Smooth muscle cell (in vitro differentiated cells): ENCODE results near the gene SLC43A3. TPM values are rescaled to one million over a fixed set of nuclear protein-coding genes. Genes with fewer than 3 reads are reported as not detected.

Experiments used
- DNase-seq: peaks from one replicate; lab custom pipeline; 2025; ENCODE audit not compliant: unreplicated experiment; lab: John Stamatoyannopoulos, UW
- H2AFZ ChIP-seq: fragments of 200-600 bp; sonication (generic); 2 replicates; pipeline ENCODE4 v1.6.0; 2016; ENCODE audit warnings: antibody characterized with exemption, low read depth, mild to moderate bottlenecking
- H3F3A ChIP-seq: fragments of 200-600 bp; sonication (generic); 2 replicates; pipeline ENCODE4 v1.6.0; 2017; ENCODE audit warnings: antibody characterized with exemption, low read depth
- H3K27ac ChIP-seq: fragments of 200-600 bp; sonication (generic); 2 replicates; pipeline ENCODE4 v1.5.1; 2016; ENCODE audit warnings: low read depth, mild to moderate bottlenecking
- H3K27me3 ChIP-seq: fragments of 200-600 bp; sonication (generic); 2 replicates; pipeline ENCODE4 v1.6.1; 2016; ENCODE audit warnings: low read depth, mild to moderate bottlenecking
- H3K36me3 ChIP-seq: fragments of 200-600 bp; sonication (generic); 2 replicates; pipeline ENCODE4 v1.5.1; 2016; ENCODE audit warnings: low read depth
- H3K4me1 ChIP-seq: fragments of 200-600 bp; sonication (generic); 2 replicates; pipeline ENCODE4 v1.5.1; 2016; ENCODE audit warnings: low read depth
- H3K4me2 ChIP-seq: fragments of 200-600 bp; sonication (generic); 2 replicates; pipeline ENCODE4 v1.6.0; 2016; ENCODE audit warnings: mild to moderate bottlenecking
- H3K4me3 ChIP-seq: fragments of 200-600 bp; sonication (generic); 2 replicates; pipeline ENCODE4 v1.5.1; 2016; ENCODE audit warnings: mild to moderate bottlenecking
- H3K79me2 ChIP-seq: fragments of 200-600 bp; sonication (generic); 2 replicates; pipeline ENCODE4 v1.6.0; 2016; ENCODE audit warnings: low read depth, mild to moderate bottlenecking
- H3K9ac ChIP-seq: fragments of 200-600 bp; sonication (generic); 2 replicates; pipeline ENCODE4 v1.6.0; 2016; ENCODE audit warnings: low read depth
- H3K9me3 ChIP-seq: fragments of 200-600 bp; sonication (generic); replicated peaks from 2 replicates; pipeline ENCODE4 v1.5.1; 2016; ENCODE audit warnings: low read depth
- H4K20me1 ChIP-seq: fragments of 200-600 bp; sonication (generic); 2 replicates; pipeline ENCODE4 v1.6.0; 2016; ENCODE audit warnings: low read depth
- CTCF ChIP-seq: fragments of 200-600 bp; sonication (generic); IDR thresholded peaks from 2 replicates; pipeline ENCODE4 v1.5.1; 2017; ENCODE audit warnings: borderline replicate concordance, mild to moderate bottlenecking, antibody characterized with exemption; ENCODE audit not compliant: insufficient read depth, poor library complexity, severe bottlenecking
- WGBS: methylation state at CpG from one replicate; pipeline ENCODE4 v1.1.7; 2016; ENCODE audit warnings: low lambda C conversion rate; 5-methylcytosine and 5-hydroxymethylcytosine counted together
- polyA plus RNA-seq: library from polyadenylated mRNA; unstranded; fragments of >200 nt; fragmentation: Nextera tagmentation; extraction: Ambion mirVana; gene quantifications from 2 replicates; pipeline ENCODE4 v1.2.1, GENCODE V29; 2016
- total RNA-seq: library from RNA; depleted of rRNA; stranded (reverse); fragments of >200 nt; gene quantifications from 2 replicates; pipeline ENCODE4 v1.2.3, GENCODE V29; 2014

Gene SLC43A3
- total and polyA plus RNA-seq, 2 experiments from 2014 or later = 9.3 to 12.8 TPM

GRCh38 chr11:57460022-57460757, 33.3 kb upstream of the SLC43A3 start, which contains the start of gene RTN4RL2:
TSS of gene RTN4RL2 (plus strand) at chr11:57460528. CDS start at chr11:57460866, 338 bp downstream.
- peaks cover 91% of the 10 kb centered on the region for H3K27me3 ChIP-seq

DNA sequence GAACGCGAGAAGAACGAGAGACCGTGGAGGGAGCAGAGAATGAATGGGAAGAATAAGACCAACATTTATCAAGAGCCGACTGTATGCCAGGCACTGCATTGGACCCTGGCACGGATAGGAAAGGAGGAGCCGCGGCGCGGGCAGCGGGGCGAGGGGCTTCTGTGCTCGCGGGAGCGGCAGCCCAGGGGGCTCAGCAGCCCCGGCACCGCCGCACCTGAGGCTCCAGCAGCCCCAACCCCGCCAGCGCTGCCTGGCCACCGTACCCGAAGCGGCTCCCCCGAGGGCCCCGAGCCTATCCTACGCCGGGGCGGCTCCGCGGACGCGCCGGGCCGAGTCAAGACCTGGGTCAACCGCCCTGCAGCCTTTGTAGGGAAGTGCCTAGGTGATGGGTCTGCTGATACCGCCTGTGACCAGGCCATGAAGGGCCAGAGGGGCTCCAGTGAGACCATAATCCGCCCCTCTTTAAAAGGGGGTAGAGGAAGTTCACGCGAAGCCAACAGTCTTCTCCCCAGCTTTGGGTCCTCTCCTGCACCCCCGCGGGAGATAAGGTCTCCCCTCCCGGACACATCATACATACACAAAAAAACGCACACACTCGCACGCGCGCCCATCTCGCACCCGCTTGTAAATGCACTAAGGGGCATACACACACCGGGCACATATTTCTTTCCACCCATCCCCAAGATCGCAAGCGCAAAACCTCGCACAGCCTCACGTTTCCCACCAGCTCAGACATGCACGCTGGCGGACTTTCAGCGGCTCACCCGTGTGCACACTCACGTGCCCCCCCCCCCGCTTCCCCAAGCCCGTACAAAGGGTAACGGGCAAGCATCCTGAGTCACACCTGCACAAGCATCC, 32.5 kb upstream of the SLC43A3 start:
- no peak overlapping the region for H3K9ac ChIP-seq
- WGBS = 3% methylated on average over 61 of the region's 62 CpGs
- H3K27me3 ChIP-seq = peaks cover 95% of the 10 kb centered on the region
- no peaks in the 10 kb centered on the region for H3K9me3 ChIP-seq
- no peak overlapping the region for H3K27ac ChIP-seq
- peak overlapping the region; percentile 79 for H3K4me2 ChIP-seq
- no peak overlapping the region for H2AFZ ChIP-seq
- peaks cover 17% of the 10 kb centered on the region for H3K4me1 ChIP-seq
- no peaks in the 10 kb centered on the region for H4K20me1 ChIP-seq
- H3K4me3 ChIP-seq = peak overlapping the region; percentile 40
- no peaks in the 10 kb centered on the region for H3K79me2 ChIP-seq
- H3F3A ChIP-seq = no peaks in the 10 kb centered on the region
- DNase-seq = no peak
- TF ChIP-seq CTCF = no peak
- H3K36me3 ChIP-seq = no peaks in the 10 kb centered on the region

More at GRCh38 chr11:57460022-57460757, 33.3 kb upstream of the SLC43A3 start, which contains the start of gene RTN4RL2:
- Histone ChIP-seq H3K4me1 (peaks cover 17% of the 10 kb centered on the region), H3K36me3 (no peaks in the 10 kb centered on the region), H3K9me3 (no peaks in the 10 kb centered on the region), H3K79me2 (no peaks in the 10 kb centered on the region), H3F3A (no peaks in the 10 kb centered on the region), H4K20me1 (no peaks in the 10 kb centered on the region), H3K4me2 (peak within 1 kb of the TSS; percentile 79), H2AFZ (no peak within 1 kb of the TSS), H3K27ac (no peak within 1 kb of the TSS), H3K4me3 (peak within 1 kb of the TSS; percentile 33), H3K9ac (no peak within 1 kb of the TSS)
- WGBS = 1% methylated on average over 25 of the region's 66 CpGs
- TF ChIP-seq CTCF = peak; percentile 18
- no peak for DNase-seq

GRCh38 chr11:57458410-57459163, 31.7 kb upstream of the SLC43A3 start:
- no peak overlapping the region for H3K9ac ChIP-seq
- H3K4me3 ChIP-seq = peak overlapping the region; percentile 40
- H4K20me1 ChIP-seq = no peaks in the 10 kb centered on the region
- no peaks in the 10 kb centered on the region for H3K36me3 ChIP-seq
- under 1% methylated on average over 38 of the region's 44 CpGs for WGBS
- no peak overlapping the region for H3K27ac ChIP-seq
- H3K9me3 ChIP-seq = no peaks in the 10 kb centered on the region
- H3K27me3 ChIP-seq = peaks cover 99% of the 10 kb centered on the region
- peak overlapping the region; percentile 79 for H3K4me2 ChIP-seq
- no peaks in the 10 kb centered on the region for H3F3A ChIP-seq
- H2AFZ ChIP-seq = peak overlapping the region; percentile 0
- peak; percentile 84 for TF ChIP-seq CTCF
- H3K4me1 ChIP-seq = peaks cover 10% of the 10 kb centered on the region
- no peaks in the 10 kb centered on the region for H3K79me2 ChIP-seq
- DNase-seq = peak; percentile 18
